ENCODE data around the gene GPR84.
"Not testable (repeated sequence)": the region's sequence is repeated elsewhere in the genome, so short reads cannot be mapped to it uniquely, and the experiment has no call there.

GPR84 gene

DNA sequence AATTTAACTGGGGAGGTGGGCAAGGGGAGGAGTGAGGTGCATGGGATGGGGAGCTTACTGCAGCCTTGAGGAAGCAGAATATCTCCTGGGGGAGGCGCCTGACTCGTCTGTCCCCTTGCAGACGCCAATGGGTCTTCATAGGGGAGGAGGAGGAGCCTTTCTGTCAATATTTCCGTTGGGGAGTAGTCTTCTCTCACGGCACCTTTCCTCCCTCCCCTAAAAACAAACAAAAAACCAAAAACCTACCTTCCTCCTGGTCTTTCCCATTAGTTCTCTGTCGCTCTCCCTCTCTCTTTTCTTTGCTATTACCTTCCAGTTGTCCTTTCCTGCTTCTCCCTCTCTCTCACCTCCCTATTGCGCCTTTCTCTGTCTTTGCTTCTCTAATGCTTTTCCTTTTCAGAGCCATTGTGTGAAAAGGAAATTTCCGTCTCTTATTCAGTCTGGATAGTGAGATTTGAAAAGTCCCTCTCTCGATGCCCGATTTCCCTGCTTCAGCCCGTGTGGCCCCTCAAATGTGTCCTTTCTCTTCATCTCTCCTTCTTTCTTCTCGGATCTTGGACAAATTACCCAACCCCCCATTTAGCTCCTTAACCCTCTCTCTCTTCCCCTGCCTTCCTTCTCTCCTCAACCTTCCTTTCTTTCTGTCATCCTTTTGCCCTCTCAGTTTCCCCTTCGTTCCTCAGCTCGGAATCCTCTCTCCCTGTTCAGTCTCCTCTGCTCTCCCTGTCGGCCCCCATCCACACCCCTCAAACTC is 5.9 kb downstream of the GPR84 start:
- DNase-seq (ENCODE audit: extremely low spot score): peak; percentile 70
- CTCF ChIA-PET: interaction anchor here (0.9 to 8.6 kb wide), 18 partner anchors 9 to 157 kb away, joined by 3 to 74 read pairs (median 12); partner anchors contain the start of gene COPZ1
- POLR2A ChIA-PET: interaction anchor here (0.6 to 1.7 kb wide), 9 partner anchors 10 to 979 kb away, joined by 3 to 9 read pairs (median 4); partner anchors contain the start of genes CBX5, COPZ1, HNRNPA1 and SP1
- TF ChIP-seq, protein P1, sequence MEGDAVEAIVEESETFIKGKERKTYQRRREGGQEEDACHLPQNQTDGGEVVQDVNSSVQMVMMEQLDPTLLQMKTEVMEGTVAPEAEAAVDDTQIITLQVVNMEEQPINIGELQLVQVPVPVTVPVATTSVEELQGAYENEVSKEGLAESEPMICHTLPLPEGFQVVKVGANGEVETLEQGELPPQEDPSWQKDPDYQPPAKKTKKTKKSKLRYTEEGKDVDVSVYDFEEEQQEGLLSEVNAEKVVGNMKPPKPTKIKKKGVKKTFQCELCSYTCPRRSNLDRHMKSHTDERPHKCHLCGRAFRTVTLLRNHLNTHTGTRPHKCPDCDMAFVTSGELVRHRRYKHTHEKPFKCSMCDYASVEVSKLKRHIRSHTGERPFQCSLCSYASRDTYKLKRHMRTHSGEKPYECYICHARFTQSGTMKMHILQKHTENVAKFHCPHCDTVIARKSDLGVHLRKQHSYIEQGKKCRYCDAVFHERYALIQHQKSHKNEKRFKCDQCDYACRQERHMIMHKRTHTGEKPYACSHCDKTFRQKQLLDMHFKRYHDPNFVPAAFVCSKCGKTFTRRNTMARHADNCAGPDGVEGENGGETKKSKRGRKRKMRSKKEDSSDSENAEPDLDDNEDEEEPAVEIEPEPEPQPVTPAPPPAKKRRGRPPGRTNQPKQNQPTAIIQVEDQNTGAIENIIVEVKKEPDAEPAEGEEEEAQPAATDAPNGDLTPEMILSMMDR (IDR thresholded peaks at IDR 0.05; ENCODE audit: control extremely low read depth, extremely low read depth, low read depth, missing control alignments): no peak

DNA sequence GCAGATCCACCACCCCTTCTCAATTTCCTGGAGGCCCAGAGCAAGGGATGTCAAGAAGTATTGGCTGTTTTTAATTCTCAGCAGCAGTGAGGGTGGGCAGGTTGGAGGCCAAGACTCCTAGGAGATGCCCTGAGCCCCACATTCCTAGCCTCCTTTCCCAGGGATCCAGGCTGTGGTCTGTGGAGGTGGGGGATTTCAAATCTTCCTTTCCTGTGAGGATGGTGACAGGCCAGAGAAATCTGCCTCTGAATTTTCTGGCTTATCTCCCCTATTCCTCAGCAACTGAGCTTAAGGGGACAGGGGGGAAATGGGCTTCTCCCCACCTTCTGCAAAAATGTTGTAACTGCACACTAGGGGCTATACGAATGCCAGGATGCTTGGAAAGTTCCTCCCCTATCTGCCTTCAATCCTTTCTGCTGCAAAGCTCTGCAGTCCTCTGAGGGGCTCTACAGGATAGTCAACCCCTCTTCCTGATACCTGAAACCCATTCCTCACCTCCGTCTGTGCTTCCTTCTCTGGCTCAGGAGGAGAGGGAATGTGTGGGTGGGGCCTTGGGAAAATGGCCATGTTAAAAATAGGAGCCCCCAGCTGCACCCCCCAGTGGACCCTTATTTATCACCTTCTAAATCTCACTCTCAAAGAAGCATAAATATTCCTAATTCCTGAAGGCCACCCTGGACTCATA is 6.6 kb downstream of the GPR84 start:
- DNase-seq (ENCODE audit: extremely low spot score): no peak
- ChIA-PET CTCF (interaction anchor here (0.9 to 8.6 kb wide), 15 partner anchors 11 to 150 kb away, joined by 4 to 74 read pairs (median 20); partner anchors contain the start of gene COPZ1), POLR2A (interaction anchor here (1.6 kb wide), 1 partner anchor 66 kb away, joined by 5 read pairs; no protein-coding TSS in a partner anchor)
- TF ChIP-seq, protein P1 (IDR thresholded peaks at IDR 0.05; ENCODE audit: control extremely low read depth, extremely low read depth, low read depth, missing control alignments): no peak

DNA sequence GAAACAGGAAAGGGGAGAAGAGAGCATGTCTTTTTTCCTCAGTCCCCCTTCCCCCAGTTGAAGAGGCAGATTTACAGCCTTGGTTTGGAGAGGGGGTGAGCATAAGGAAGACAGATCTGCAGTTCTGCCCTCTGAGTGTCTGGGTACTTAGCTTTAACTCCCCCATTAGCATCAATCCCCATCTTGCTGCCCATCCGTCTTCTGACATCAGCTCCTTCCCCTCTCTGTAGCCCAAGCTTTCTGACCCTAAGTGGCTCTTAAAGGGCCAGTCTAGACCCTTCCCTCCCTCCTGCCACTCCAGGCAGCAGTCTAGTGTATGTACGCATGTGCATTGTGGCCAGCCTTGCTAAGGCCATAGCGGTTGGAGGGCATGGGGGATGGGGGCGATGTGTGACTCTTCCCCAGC is 7.3 kb downstream of the GPR84 start:
- TF ChIP-seq, protein P1 (IDR thresholded peaks at IDR 0.05; ENCODE audit: control extremely low read depth, extremely low read depth, low read depth, missing control alignments): no peak
- no peak for DNase-seq (ENCODE audit: extremely low spot score)
- POLR2A ChIA-PET: interaction anchor here (1.6 kb wide), 1 partner anchor 65 kb away, joined by 5 read pairs; no protein-coding TSS in a partner anchor
- CTCF ChIA-PET: interaction anchor here (0.9 to 8.6 kb wide), 16 partner anchors 10 to 149 kb away, joined by 3 to 74 read pairs (median 6); partner anchors contain the start of gene COPZ1

DNA sequence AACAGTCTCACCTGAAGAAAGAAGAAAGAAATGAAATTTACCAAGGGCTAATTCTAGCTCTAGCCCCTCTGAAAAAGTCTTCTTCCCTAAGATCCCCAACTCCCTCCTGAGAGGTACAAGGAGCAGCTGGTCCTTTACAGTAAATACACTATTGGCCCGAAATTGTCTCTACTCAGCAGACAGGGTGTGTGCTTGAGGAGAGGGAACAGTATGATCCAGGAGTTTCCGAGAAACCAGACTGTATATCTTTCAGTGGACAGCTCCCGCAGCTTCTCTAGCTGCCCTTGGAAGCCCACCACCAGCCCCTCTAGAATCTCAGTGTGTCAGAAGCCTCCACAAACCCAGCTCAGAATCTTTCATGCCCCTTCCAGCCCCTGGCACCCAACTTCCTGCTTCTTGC is 8.1 kb downstream of the GPR84 start:
- ChIA-PET POLR2A (interaction anchor here (1.6 kb wide), 1 partner anchor 64 kb away, joined by 5 read pairs; no protein-coding TSS in a partner anchor), CTCF (interaction anchor here (0.8 to 8.6 kb wide), 15 partner anchors 9 to 148 kb away, joined by 3 to 74 read pairs (median 6); partner anchors contain the start of gene COPZ1)
- DNase-seq (ENCODE audit: extremely low spot score): no peak
- TF ChIP-seq, protein P1 (IDR thresholded peaks at IDR 0.05; ENCODE audit: control extremely low read depth, extremely low read depth, low read depth, missing control alignments): no peak

DNA sequence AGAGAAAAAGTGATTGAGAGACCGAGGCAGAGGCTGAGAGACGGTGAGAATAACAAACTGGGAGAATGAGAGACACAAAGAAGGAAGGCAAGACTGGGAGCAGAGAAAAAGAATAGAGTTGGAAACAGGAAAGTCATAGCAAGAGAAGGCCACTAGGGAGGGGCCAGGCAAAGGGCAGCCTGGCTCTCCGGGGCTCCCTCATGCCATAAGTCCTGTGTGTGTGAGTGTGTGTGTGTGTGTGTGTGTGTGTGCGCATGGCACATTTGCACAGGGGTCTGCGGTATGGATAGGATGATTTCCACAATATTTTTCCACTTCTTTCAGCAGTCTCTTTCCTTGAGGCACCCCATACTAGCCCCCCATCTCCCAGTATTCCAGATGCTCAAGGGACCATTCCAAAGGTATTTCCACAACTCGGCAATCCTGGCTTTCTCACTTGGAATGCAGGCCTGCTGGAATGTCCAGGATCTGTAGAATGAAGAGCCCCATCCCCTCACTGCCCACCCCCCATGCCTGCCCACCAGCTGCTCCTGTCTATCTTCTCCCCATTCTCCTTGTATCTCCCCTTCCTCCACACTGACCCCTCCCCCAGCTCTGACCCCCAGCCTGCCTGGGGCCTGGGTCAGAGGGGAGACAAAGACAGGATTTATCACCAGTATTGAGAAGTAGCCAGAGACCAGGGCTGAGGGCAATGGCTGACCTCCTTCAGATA is 9.0 kb downstream of the GPR84 start:
- POLR2A ChIA-PET: no interaction called here
- CTCF ChIA-PET: interaction anchor here (0.8 to 8.6 kb wide), 5 partner anchors 16 to 104 kb away, joined by 3 to 74 read pairs (median 7); partner anchors contain the start of gene COPZ1
- TF ChIP-seq, protein P1 (IDR thresholded peaks at IDR 0.05; ENCODE audit: control extremely low read depth, extremely low read depth, low read depth, missing control alignments): no peak
- DNase-seq (ENCODE audit: extremely low spot score): no peak

DNA sequence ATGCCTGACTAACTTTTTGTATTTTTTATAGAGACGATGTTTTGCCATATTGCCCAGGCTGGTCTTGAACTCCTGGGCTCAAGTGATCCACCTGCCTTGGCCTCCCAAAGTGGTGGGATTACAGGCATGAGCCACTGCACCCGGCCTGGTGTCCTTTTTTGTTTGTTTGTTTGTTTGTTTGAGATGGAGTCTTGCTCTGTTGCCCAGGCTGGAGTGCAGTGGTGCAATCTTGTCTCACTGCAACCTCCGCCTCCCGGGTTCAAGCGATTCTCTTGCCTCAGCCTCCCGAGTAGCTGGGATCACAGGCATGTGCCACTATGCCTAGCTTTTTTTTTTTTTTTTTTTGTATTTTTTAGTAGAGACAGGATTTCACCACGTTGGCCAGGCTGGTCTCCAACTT is 10.0 kb downstream of the GPR84 start:
- CTCF ChIA-PET: interaction anchor here (2.0 to 5.4 kb wide), 3 partner anchors 14 to 61 kb away, joined by 8 to 46 read pairs (median 14); no protein-coding TSS in a partner anchor
- not testable (repeated sequence) for DNase-seq (ENCODE audit: extremely low spot score)
- POLR2A ChIA-PET: interaction anchor here (0.6 kb wide), 1 partner anchor 118 kb away, joined by 3 read pairs; no protein-coding TSS in a partner anchor

Measured in GM10248 (cell line).